ENCODE measurements around the gene STRIP2. TPM values are rescaled to one million over a fixed set of nuclear protein-coding genes. Genes with fewer than 3 reads are reported as not detected.
"Not testable (repeated sequence)": the region's sequence is repeated elsewhere in the genome, so short reads cannot be mapped to it uniquely, and the experiment has no call there.

STRIP2 gene
- total RNA-seq, 1 donor from 2014 or later = 9.1 TPM

DNA sequence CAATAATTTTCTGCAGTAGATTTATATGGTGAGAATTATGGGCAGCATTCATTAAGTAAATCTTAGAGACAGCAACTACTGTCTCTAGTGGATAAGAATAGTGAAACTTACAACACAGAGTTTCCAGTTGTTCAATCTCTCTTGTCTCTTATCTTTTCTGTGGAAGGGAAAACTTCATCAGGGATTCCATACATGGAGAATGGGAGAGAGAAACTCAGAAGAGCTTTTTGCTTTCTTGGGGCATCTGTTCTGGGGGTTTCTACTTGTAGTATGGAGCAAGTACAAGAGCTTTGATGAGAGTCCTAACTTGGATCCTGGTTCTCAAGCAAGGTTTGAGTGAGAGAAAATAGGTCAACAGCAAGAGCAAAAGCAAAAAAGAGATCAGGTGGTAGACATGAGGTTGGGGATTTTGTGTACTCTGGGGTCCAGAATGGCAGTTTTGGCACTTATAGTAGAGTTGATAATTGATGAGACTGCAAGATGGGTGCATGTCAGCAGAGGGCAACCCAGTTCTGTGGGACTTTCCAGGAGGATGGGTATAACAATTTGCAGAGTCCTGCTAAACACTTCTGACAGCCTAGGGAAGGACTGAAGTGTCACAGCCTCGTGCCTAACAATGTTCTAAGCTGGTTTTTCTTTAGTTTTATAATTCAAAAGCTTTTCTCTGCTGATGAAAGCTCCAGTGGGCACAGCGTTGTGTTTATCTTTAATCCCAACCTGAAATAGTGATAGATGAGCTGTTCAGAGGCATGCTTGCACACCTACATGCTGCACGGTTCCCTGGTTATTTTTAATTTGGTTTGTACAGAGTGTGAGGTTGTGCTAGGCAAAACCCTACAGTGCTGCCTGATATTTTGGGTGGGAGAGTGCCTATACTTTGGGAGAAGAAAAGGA is 32.0 kb upstream of the STRIP2 start:
- no peak for TF ChIP-seq CTCF (IDR thresholded peaks at IDR 0.05; ENCODE audit: unreplicated experiment)
- DNase-seq (ENCODE audit: low spot score) = no peak
- Mint-ChIP-seq H3K27me3 (ENCODE audit: unreplicated experiment) (no peaks in the 10 kb centered on the region), H3K9me3 (ENCODE audit: unreplicated experiment) (no peaks in the 10 kb centered on the region), H3K27ac (ENCODE audit: unreplicated experiment) (no peak overlapping the region), H3K36me3 (ENCODE audit: low read depth, unreplicated experiment) (no peaks in the 10 kb centered on the region), H3K4me3 (ENCODE audit: unreplicated experiment) (no peak overlapping the region), H3K4me1 (ENCODE audit: unreplicated experiment) (peaks cover 5% of the 10 kb centered on the region)

DNA sequence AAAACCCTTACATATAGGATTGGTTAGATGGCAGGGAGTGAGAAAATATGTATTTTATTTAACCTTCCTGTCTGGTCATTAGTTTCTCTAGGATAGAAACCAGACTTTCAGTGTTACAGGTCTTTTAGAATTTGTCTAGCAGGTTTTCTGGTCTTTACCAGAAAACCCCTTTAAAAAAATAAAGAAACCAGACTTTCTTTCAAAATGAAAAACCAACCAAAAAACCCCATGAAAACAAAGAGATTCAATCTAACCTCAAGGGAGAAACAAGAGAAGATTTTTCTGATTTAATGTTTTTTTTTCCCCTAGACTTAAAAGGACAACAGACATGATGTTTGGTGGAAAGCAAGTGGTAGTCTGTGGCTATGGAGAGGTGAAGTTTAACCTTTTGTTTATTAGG is 28.7 kb upstream of the STRIP2 start:
- no peak for TF ChIP-seq CTCF (IDR thresholded peaks at IDR 0.05; ENCODE audit: unreplicated experiment)
- no peak overlapping the region for H3K4me3 Mint-ChIP-seq (ENCODE audit: unreplicated experiment)
- H3K27me3 Mint-ChIP-seq (ENCODE audit: unreplicated experiment) = no peaks in the 10 kb centered on the region
- H3K27ac Mint-ChIP-seq (ENCODE audit: unreplicated experiment) = no peak overlapping the region
- DNase-seq (ENCODE audit: low spot score) = no peak
- H3K9me3 Mint-ChIP-seq (ENCODE audit: unreplicated experiment) = no peaks in the 10 kb centered on the region
- H3K4me1 Mint-ChIP-seq (ENCODE audit: unreplicated experiment) = no peaks in the 10 kb centered on the region
- H3K36me3 Mint-ChIP-seq (ENCODE audit: low read depth, unreplicated experiment) = no peaks in the 10 kb centered on the region

DNA sequence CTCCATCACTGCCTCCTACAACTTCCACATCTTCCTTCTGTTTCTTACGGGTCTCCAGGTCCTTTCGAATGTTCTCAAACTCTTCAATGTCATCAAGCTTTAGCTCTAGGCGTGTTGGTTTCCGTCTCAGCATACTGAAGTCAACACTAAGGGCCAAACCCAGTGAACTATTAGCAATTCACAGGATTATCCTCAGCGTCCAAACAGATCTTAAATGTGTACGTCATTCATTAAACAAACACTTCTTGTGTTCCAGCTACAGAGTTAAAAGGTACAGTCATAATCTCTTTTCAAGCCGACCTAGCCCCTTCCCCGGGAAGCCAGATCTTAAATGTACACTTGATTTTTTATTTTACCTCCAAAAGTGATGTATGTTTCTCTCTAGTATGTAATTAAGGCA is 24.0 kb upstream of the STRIP2 start:
- peaks cover 16% of the 10 kb centered on the region for H3K36me3 Mint-ChIP-seq (ENCODE audit: low read depth, unreplicated experiment)
- not testable (repeated sequence) for H3K4me3 Mint-ChIP-seq (ENCODE audit: unreplicated experiment); DNase-seq (ENCODE audit: low spot score); H3K27ac Mint-ChIP-seq (ENCODE audit: unreplicated experiment); H3K4me1 Mint-ChIP-seq (ENCODE audit: unreplicated experiment); H3K27me3 Mint-ChIP-seq (ENCODE audit: unreplicated experiment); H3K9me3 Mint-ChIP-seq (ENCODE audit: unreplicated experiment)

- no peak overlapping the region for H3K27ac Mint-ChIP-seq (ENCODE audit: unreplicated experiment)
- H3K27me3 Mint-ChIP-seq (ENCODE audit: unreplicated experiment) = peaks cover 1% of the 10 kb centered on the region
- DNase-seq (ENCODE audit: low spot score) = no peak
- peaks cover 16% of the 10 kb centered on the region for H3K36me3 Mint-ChIP-seq (ENCODE audit: low read depth, unreplicated experiment)
- no peak for TF ChIP-seq CTCF (IDR thresholded peaks at IDR 0.05; ENCODE audit: unreplicated experiment)
- no peaks in the 10 kb centered on the region for H3K4me1 Mint-ChIP-seq (ENCODE audit: unreplicated experiment)
- H3K9me3 Mint-ChIP-seq (ENCODE audit: unreplicated experiment) = no peaks in the 10 kb centered on the region
- peak overlapping the region; percentile 40 for H3K4me3 Mint-ChIP-seq (ENCODE audit: unreplicated experiment)
These were observed 21.7 kb upstream of the STRIP2 start for GRCh38 chr7:129412501-129412900.

GRCh38 chr7:129417073-129417472 is 17.2 kb upstream of the STRIP2 start:
- Mint-ChIP-seq H3K27me3 (ENCODE audit: unreplicated experiment) (peaks cover 3% of the 10 kb centered on the region), H3K4me3 (ENCODE audit: unreplicated experiment) (no peak overlapping the region), H3K9me3 (ENCODE audit: unreplicated experiment) (no peaks in the 10 kb centered on the region), H3K4me1 (ENCODE audit: unreplicated experiment) (no peaks in the 10 kb centered on the region), H3K36me3 (ENCODE audit: low read depth, unreplicated experiment) (peaks cover 8% of the 10 kb centered on the region), H3K27ac (ENCODE audit: unreplicated experiment) (no peak overlapping the region)
- no peak for TF ChIP-seq CTCF (IDR thresholded peaks at IDR 0.05; ENCODE audit: unreplicated experiment)
- DNase-seq (ENCODE audit: low spot score) = no peak
